Measurements from ENCODE around the gene PLAAT3.
"Not testable (repeated sequence)": the region's sequence is repeated elsewhere in the genome, so short reads cannot be mapped to it uniquely, and the experiment has no call there.

DNA sequence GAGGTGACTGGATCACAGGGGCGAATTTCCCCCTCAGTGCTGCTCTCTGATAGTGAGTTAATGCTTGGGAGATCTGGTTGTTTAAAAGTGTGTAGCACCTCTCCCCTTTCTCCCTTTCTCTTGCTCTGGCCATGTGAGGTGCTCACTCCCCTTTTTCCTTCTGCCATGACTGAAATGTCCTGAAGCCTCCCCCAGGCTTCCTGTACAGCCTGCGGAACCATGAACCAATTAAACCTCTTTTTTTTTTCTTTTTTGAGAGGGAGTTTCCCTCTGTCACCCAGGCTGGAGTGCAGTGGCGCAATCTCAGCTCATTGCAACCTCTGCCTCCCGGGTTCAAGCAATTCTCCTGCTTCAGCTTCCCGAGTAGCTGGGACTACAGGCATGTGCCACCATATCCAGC, 3.5 kb upstream of the PLAAT3 start:
- TF ChIP-seq, protein P1, sequence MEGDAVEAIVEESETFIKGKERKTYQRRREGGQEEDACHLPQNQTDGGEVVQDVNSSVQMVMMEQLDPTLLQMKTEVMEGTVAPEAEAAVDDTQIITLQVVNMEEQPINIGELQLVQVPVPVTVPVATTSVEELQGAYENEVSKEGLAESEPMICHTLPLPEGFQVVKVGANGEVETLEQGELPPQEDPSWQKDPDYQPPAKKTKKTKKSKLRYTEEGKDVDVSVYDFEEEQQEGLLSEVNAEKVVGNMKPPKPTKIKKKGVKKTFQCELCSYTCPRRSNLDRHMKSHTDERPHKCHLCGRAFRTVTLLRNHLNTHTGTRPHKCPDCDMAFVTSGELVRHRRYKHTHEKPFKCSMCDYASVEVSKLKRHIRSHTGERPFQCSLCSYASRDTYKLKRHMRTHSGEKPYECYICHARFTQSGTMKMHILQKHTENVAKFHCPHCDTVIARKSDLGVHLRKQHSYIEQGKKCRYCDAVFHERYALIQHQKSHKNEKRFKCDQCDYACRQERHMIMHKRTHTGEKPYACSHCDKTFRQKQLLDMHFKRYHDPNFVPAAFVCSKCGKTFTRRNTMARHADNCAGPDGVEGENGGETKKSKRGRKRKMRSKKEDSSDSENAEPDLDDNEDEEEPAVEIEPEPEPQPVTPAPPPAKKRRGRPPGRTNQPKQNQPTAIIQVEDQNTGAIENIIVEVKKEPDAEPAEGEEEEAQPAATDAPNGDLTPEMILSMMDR (IDR thresholded peaks at IDR 0.05; ENCODE audit: control extremely low read depth in 1 of 3, insufficient read depth in 1 of 3, low read depth in 1 of 3, low read length in 3 of 3), result not testable (repeated sequence)
- not testable (repeated sequence) for TF ChIP-seq HDAC2 (IDR thresholded peaks at IDR 0.05; ENCODE audit: borderline replicate concordance in 1 of 2, low read depth in 2 of 2, low read length in 2 of 2); SP2 (IDR thresholded peaks at IDR 0.05; ENCODE audit: low read length); RAD21 (IDR thresholded peaks at IDR 0.05 in 1 of 2, conservative IDR thresholded peaks at IDR 0.05 in 1 of 2; ENCODE audit: low read depth in 2 of 2, low read length in 2 of 2); EZH2 (IDR thresholded peaks at IDR 0.05; ENCODE audit: low read depth, low read length, severe bottlenecking); FOSL1 (IDR thresholded peaks at IDR 0.05; ENCODE audit: insufficient read depth, low read depth, low read length); MAFK (IDR thresholded peaks at IDR 0.05; ENCODE audit: low read depth, low read length); KDM5A (IDR thresholded peaks at IDR 0.05; ENCODE audit: low read length); CBX5 (IDR thresholded peaks at IDR 0.05; ENCODE audit: low read depth, low read length)
